HepG2 (cell line): Measurements from ENCODE around the gene NECTIN2. TPM values are rescaled to one million over a fixed set of nuclear protein-coding genes. Genes with fewer than 3 reads are reported as not detected.

Experiments
- AHDC1 ChIP-seq: sonication (generic); formaldehyde crosslinking; IDR thresholded peaks from 2 replicates; pipeline ENCODE4 v1.5.1; 2020; ENCODE audit warnings: mild to moderate bottlenecking, missing genetic modification reagents, borderline replicate concordance
- ARNTL ChIP-seq: sonication (generic); formaldehyde crosslinking; IDR thresholded peaks from 2 replicates; pipeline ENCODE4 v1.4.0; 2020; ENCODE audit warnings: mild to moderate bottlenecking, missing genetic modification reagents
- BCL6 ChIP-seq: IDR thresholded peaks from 2 replicates; pipeline ENCODE4 v1.6.1; 2016; ENCODE audit warnings: missing genetic modification reagents, missing compliant biosample characterization
- CBX1 ChIP-seq: IDR thresholded peaks from one replicate; pipeline ENCODE4 v1.6.1; 2016; ENCODE audit warnings: antibody characterized with exemption, low read depth
- GFI1 ChIP-seq: sonication (generic); formaldehyde crosslinking; IDR thresholded peaks from 2 replicates; pipeline ENCODE4 v1.5.0; 2020; ENCODE audit warnings: missing genetic modification reagents, mild to moderate bottlenecking, borderline replicate concordance
- GMEB1 ChIP-seq: sonication (generic); formaldehyde crosslinking; IDR thresholded peaks from 2 replicates; pipeline ENCODE4 v1.5.1; 2020; ENCODE audit warnings: missing genetic modification reagents, mild to moderate bottlenecking, borderline replicate concordance
- GMEB2 ChIP-seq: IDR thresholded peaks from 2 replicates; pipeline ENCODE4 v1.6.1; 2016; ENCODE audit warnings: missing biosample characterization, missing genetic modification reagents, low read depth
- HNF4A ChIP-seq: sonication (generic); formaldehyde crosslinking; IDR thresholded peaks from 2 replicates; pipeline ENCODE4 v1.4.0; 2020; ENCODE audit warnings: missing genetic modification reagents
- HNF4G ChIP-seq, 2 experiments: sonication (generic) in 1 of 2; formaldehyde crosslinking in 1 of 2; IDR thresholded peaks; 2 replicates each; pipeline versions ENCODE4 v1.4.0 to v1.6.1; 2011 to 2020; ENCODE audit warnings: borderline replicate concordance in 2 of 2, low read depth in 2 of 2, mild to moderate bottlenecking in 2 of 2, low read length in 1 of 2, missing genetic modification reagents in 1 of 2, moderate library complexity in 1 of 2
- KLF15 ChIP-seq: sonication (generic); formaldehyde crosslinking; IDR thresholded peaks from 2 replicates; pipeline ENCODE4 v1.8.1; 2023; ENCODE audit warnings: borderline replicate concordance, mild to moderate bottlenecking, inconsistent platforms, missing genetic modification reagents, mixed read lengths
- TAF15 ChIP-seq: fragments of 200-400 bp; formaldehyde crosslinking; IDR thresholded peaks from one replicate; pipeline ENCODE4 v1.6.1; 2018; ENCODE audit warnings: mild to moderate bottlenecking, low read depth, low read length; ENCODE audit not compliant: poor library complexity, severe bottlenecking
- TBX3 ChIP-seq: fragments of 450-650 bp; IDR thresholded peaks from 2 replicates; pipeline ENCODE4 v1.6.1; 2017; ENCODE audit warnings: antibody characterized with exemption, mild to moderate bottlenecking, inconsistent platforms, borderline replicate concordance
- THAP11 ChIP-seq: IDR thresholded peaks from 2 replicates; pipeline ENCODE4 v1.6.1; 2016; ENCODE audit warnings: missing biosample characterization, missing genetic modification reagents
- ZNF263 ChIP-seq: sonication (generic); formaldehyde crosslinking; IDR thresholded peaks from 2 replicates; pipeline ENCODE4 v1.4.0; 2020; ENCODE audit warnings: missing genetic modification reagents
- ZNF292 ChIP-seq: sonication (generic); formaldehyde crosslinking; IDR thresholded peaks from 2 replicates; pipeline ENCODE4 v1.8.1; 2022; ENCODE audit warnings: mild to moderate bottlenecking, low read depth, missing genetic modification reagents, borderline replicate concordance
- ZNF549 ChIP-seq: sonication (generic); formaldehyde crosslinking; IDR thresholded peaks from 2 replicates; pipeline ENCODE4 v1.5.0; 2020; ENCODE audit warnings: missing genetic modification reagents
- ZNF619 ChIP-seq: sonication (generic); formaldehyde crosslinking; IDR thresholded peaks from 2 replicates; pipeline ENCODE4 v1.4.0; 2020; ENCODE audit warnings: mild to moderate bottlenecking, missing genetic modification reagents
- ZNF652 ChIP-seq: IDR thresholded peaks from 2 replicates; pipeline ENCODE4 v1.6.1; 2016; ENCODE audit warnings: low read depth, borderline replicate concordance
- ZNF788 ChIP-seq: sonication (generic); formaldehyde crosslinking; IDR thresholded peaks from 2 replicates; pipeline ENCODE4 v1.5.0; 2020; ENCODE audit warnings: mild to moderate bottlenecking, missing genetic modification reagents, borderline replicate concordance
- ZNF891 ChIP-seq: sonication (generic); formaldehyde crosslinking; IDR thresholded peaks from 2 replicates; pipeline ENCODE4 v1.5.0; 2020; ENCODE audit warnings: mild to moderate bottlenecking, missing genetic modification reagents
- polyA plus RNA-seq, 8 experiments: library from polyadenylated mRNA; depleted of rRNA in 3 of 8; stranded (reverse) in 7 of 8; unstranded in 1 of 8; fragments of >200 nt; fragmentation: Illumina TruSeq in 4 of 8; extraction: Trizol in 4 of 8; gene quantifications; 2 replicates each; pipeline versions ENCODE4 v1.2.1 to v1.2.3, GENCODE V29; 2011 to 2016; ENCODE audit warnings: low read depth in 4 of 8, missing spikeins in 1 of 8, mixed read lengths in 1 of 8; ENCODE audit not compliant: insufficient read depth in 1 of 8
- total RNA-seq, 5 experiments: library from RNA; depleted of rRNA; stranded (reverse); fragments of >200 nt; fragmentation: Illumina TruSeq; extraction: Trizol; gene quantifications; 2 replicates each; pipeline ENCODE4 v1.2.3, GENCODE V29; 2016; ENCODE audit warnings: low read depth in 1 of 5

NECTIN2 gene
- total and polyA plus RNA-seq, 2 of the 13 experiments (the other 11 are each of a cell fraction or from before 2014, with no cell fraction given): 75.4 to 114 TPM

GRCh38 chr19:44891016-44891882 lies 45.2 kb downstream of the NECTIN2 start, which contains the start of gene TOMM40 (continued):
- TF ChIP-seq HNF4G (IDR thresholded peaks at IDR 0.05; ENCODE audit: borderline replicate concordance, low read depth, low read length) (peak; percentile 59; the same call in 1 of the 2 replicates), HNF4G (CRISPR knock-in tag; IDR thresholded peaks at IDR 0.05; ENCODE audit: borderline replicate concordance, low read depth) (peak; percentile 46; the same call in 1 of the 2 replicates), GFI1 (no peak), GMEB2 (peak; percentile 49; the same call in 1 of the 2 replicates), ZNF891 (CRISPR knock-in tag) (no peak), TBX3 (no peak), ARNTL (CRISPR knock-in tag) (no peak), ZNF652 (CRISPR knock-in tag) (no peak), ZNF292 (CRISPR knock-in tag) (no peak), HNF4A (CRISPR knock-in tag) (no peak), TAF15 (no peak), GMEB1 (CRISPR knock-in tag) (peak; percentile 67), BCL6 (no peak), KLF15 (CRISPR knock-in tag) (no peak), AHDC1 (no peak), ZNF263 (CRISPR knock-in tag) (no peak), THAP11 (CRISPR knock-in tag) (no peak), ZNF788 (CRISPR knock-in tag) (no peak; the same call in 1 of the 2 replicates), ZNF619 (no peak), ZNF549 (CRISPR knock-in tag) (no peak), CBX1 (no peak)
